Measurements from ENCODE around the gene FHOD3. TPM values are rescaled to one million over a fixed set of nuclear protein-coding genes. Genes with fewer than 3 reads are reported as not detected.

The FHOD3 gene
- total and polyA plus RNA-seq, 2 of the 8 experiments (the other 6 are each of a cell fraction or from before 2014, with no cell fraction given), result 9.7 to 10.5 TPM

- TF ChIP-seq KDM4A (IDR thresholded peaks at IDR 0.05; ENCODE audit: low read depth, low read length, severe bottlenecking), result no peak
- no peak for TF ChIP-seq ZNF274 (IDR thresholded peaks at IDR 0.05; ENCODE audit: borderline replicate concordance, extremely low read depth, low read length)
- no peak for TF ChIP-seq EGR1 (IDR thresholded peaks at IDR 0.05; ENCODE audit: borderline replicate concordance, low read depth, low read length)
- no peak for TF ChIP-seq TBP (IDR thresholded peaks at IDR 0.05; ENCODE audit: low read depth, low read length)
- TF ChIP-seq SP4 (IDR thresholded peaks at IDR 0.05; ENCODE audit: low read length), result no peak
- TF ChIP-seq MAX (IDR thresholded peaks at IDR 0.05), result no peak
- no peak for TF ChIP-seq RAD21 (IDR thresholded peaks at IDR 0.05 in 1 of 2, conservative IDR thresholded peaks at IDR 0.05 in 1 of 2; ENCODE audit: low read depth in 2 of 2, low read length in 2 of 2)
- TF ChIP-seq SUZ12 (IDR thresholded peaks at IDR 0.05; ENCODE audit: low read length), result no peak
Observed at GRCh38 chr18:36758623-36759022, 461.1 kb downstream of the FHOD3 start (continued).
